Naive thymus-derived CD4-positive, alpha-beta T cell (primary cell): ENCODE measurements around the gene RGS8. TPM values are rescaled to one million over a fixed set of nuclear protein-coding genes. Genes with fewer than 3 reads are reported as not detected.

Source experiments
- ATAC-seq: fragments of 150-1000 bp; cut with Tn5 transposase; 2 replicates; pipeline ENCODE4 v1.10.0; 2021; ENCODE audit warnings: mild to moderate bottlenecking, moderate library complexity
- CTCF ChIA-PET: fragments of 350-600 bp; sonication (Branson Sonifier 250); formaldehyde crosslinking; loops from one replicate; lab custom pipeline; 2021; ENCODE audit warnings: antibody characterized with exemption; lab: Charles Lee
- POLR2A ChIA-PET: fragments of 350-600 bp; sonication (Branson Sonifier 250); formaldehyde crosslinking; loops from one replicate; lab custom pipeline; 2021; ENCODE audit warnings: antibody characterized with exemption, inconsistent platforms; lab: Charles Lee
- DNase-seq, 9 donors: peaks; one replicate each; pipeline versions ENCODE4 v3.0.0 to v3.0.0-alpha.2; 2020 to 2022; ENCODE audit warnings: mixed read lengths in 1 of 9
- H3K27ac ChIP-seq: one replicate; pipeline ENCODE4 v1.7.0; 2013; ENCODE audit warnings: mild to moderate bottlenecking, low read depth, low read length, moderate library complexity
- H3K27me3 ChIP-seq, 2 donors: one replicate each; pipeline ENCODE4 v1.7.0; 2013; ENCODE audit warnings: low read length in 2 of 2, mild to moderate bottlenecking in 2 of 2, moderate library complexity in 2 of 2; ENCODE audit not compliant: control insufficient read depth in 2 of 2, insufficient read depth in 2 of 2
- H3K36me3 ChIP-seq, 3 experiments: 1 replicate in 2 of 3; 2 replicates in 1 of 3; pipeline ENCODE4 v1.7.0; 2013; ENCODE audit warnings: low read length in 3 of 3, mild to moderate bottlenecking in 3 of 3, moderate library complexity in 1 of 3; ENCODE audit not compliant: insufficient read depth in 3 of 3, control insufficient read depth in 2 of 3
- H3K4me1 ChIP-seq, 2 donors: one replicate each; pipeline ENCODE4 v1.7.0; 2013; ENCODE audit warnings: low read length in 2 of 2, mild to moderate bottlenecking in 2 of 2, moderate library complexity in 1 of 2; ENCODE audit not compliant: control insufficient read depth in 2 of 2, insufficient read depth in 2 of 2
- H3K4me3 ChIP-seq: 2 replicates; pipeline ENCODE4 v1.7.0; 2013; ENCODE audit warnings: mild to moderate bottlenecking, low read length
- H3K9me3 ChIP-seq, 3 experiments: 1 replicate in 2 of 3; 2 replicates in 1 of 3; pipeline ENCODE4 v1.7.0; 2013; ENCODE audit warnings: low read length in 3 of 3; ENCODE audit not compliant: control insufficient read depth in 2 of 3
- H3K27ac Mint-ChIP-seq, 9 donors: one replicate each; pipeline ENCODE4 v1.8.0; 2020 to 2022; ENCODE audit warnings: mixed read lengths in 9 of 9, mild to moderate bottlenecking in 8 of 9, moderate library complexity in 5 of 9, inconsistent platforms in 2 of 9
- H3K27me3 Mint-ChIP-seq, 5 donors: one replicate each; pipeline ENCODE4 v1.8.0; 2021 to 2022; ENCODE audit warnings: mixed read lengths in 5 of 5, mild to moderate bottlenecking in 1 of 5
- H3K36me3 Mint-ChIP-seq, 5 donors: one replicate each; pipeline ENCODE4 v1.8.0; 2020 to 2022; ENCODE audit warnings: mixed read lengths in 5 of 5, mild to moderate bottlenecking in 3 of 5, inconsistent platforms in 1 of 5
- H3K4me1 Mint-ChIP-seq, 7 donors: one replicate each; pipeline ENCODE4 v1.8.0; 2020 to 2022; ENCODE audit warnings: mixed read lengths in 7 of 7, mild to moderate bottlenecking in 3 of 7, inconsistent platforms in 1 of 7
- H3K4me3 Mint-ChIP-seq, 10 donors: one replicate each; pipeline ENCODE4 v1.8.0; 2020 to 2022; ENCODE audit warnings: mild to moderate bottlenecking in 10 of 10, mixed read lengths in 10 of 10, moderate library complexity in 6 of 10, inconsistent platforms in 2 of 10
- H3K9me3 Mint-ChIP-seq, 11 donors: one replicate each; pipeline ENCODE4 v1.8.0; 2020 to 2022; ENCODE audit warnings: mixed read lengths in 11 of 11, mild to moderate bottlenecking in 4 of 11, inconsistent platforms in 1 of 11, moderate library complexity in 1 of 11
- intact Hi-C, 2 donors: fragments of 100-400 bp; cut with micrococcal nuclease; formaldehyde crosslinking; loops; one replicate each; pipeline ENCODE4 v1.15.1; 2023
- polyA plus RNA-seq, 2 donors: library from polyadenylated mRNA; unstranded; fragments of 300-500 nt; fragmentation: Illumina TruSeq; gene quantifications; one replicate each; pipeline ENCODE4 v1.2.3, GENCODE V29; 2021
- total RNA-seq, 6 experiments: library from RNA in 5 of 6; stranded (reverse) in 5 of 6; gene quantifications; 1 replicate in 5 of 6; 2 replicates in 1 of 6; pipeline ENCODE4 v1.2.3 and lab custom pipeline; 2021 to 2026

RGS8 gene
- total and polyA plus RNA-seq, 7 experiments from 2014 or later: not detected

DNA sequence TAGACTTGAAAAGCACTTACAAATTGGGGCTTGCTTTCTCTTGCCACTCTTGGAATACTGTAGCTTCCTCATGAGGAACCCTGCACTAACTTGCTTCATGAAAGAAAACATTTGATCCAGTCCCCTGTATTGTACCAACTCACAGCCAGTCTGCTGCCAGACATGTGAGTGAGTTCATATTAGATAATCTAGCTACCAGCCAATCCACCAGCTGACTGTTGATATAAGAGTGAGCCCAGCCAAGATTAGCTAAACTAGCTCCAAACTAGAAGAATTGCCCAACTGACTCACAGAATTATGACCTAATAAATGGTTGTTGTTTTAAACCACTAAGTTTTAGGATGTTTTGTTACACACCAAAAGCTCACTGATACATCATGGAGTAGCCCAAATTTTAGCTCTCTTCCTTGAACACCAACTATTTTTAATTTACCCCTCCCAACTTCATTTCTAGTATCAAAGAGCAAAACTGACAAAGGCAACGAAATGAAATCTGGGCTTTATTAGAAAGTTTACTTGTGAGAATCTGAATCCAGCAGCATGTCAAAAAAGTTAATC lies 6.6 kb upstream of the RGS8 start:
- Histone ChIP-seq H3K4me3 (no peak overlapping the region), H3K27ac (no peak overlapping the region), H3K27me3 (peaks cover 0 to 3% of the 10 kb centered on the region in 2 donors), H3K36me3 (no peaks in the 10 kb centered on the region), H3K9me3 (no peaks in the 10 kb centered on the region), H3K4me1 (no peaks in the 10 kb centered on the region)
- H3K27me3 Mint-ChIP-seq: peaks cover 0 to 9% (median 4%) of the 10 kb centered on the region in 5 donors
- peaks cover 0 to 23% (median 7%) of the 10 kb centered on the region in 11 donors for H3K9me3 Mint-ChIP-seq
- H3K4me1 Mint-ChIP-seq: peaks cover 0 to 4% (median 0%) of the 10 kb centered on the region in 7 donors
- H3K36me3 Mint-ChIP-seq: peaks cover 0 to 1% (median 0%) of the 10 kb centered on the region in 5 donors
- DNase-seq (no peak), ATAC-seq (no peak)
- H3K27ac Mint-ChIP-seq: no peak overlapping the region
- H3K4me3 Mint-ChIP-seq: no peak overlapping the region
- CTCF ChIA-PET: interaction anchor here (1.1 kb wide), 1 partner anchor 9 kb away, joined by 3 read pairs; no protein-coding TSS in a partner anchor
- intact Hi-C loops: no loop called here
- POLR2A ChIA-PET: no interaction called here

DNA sequence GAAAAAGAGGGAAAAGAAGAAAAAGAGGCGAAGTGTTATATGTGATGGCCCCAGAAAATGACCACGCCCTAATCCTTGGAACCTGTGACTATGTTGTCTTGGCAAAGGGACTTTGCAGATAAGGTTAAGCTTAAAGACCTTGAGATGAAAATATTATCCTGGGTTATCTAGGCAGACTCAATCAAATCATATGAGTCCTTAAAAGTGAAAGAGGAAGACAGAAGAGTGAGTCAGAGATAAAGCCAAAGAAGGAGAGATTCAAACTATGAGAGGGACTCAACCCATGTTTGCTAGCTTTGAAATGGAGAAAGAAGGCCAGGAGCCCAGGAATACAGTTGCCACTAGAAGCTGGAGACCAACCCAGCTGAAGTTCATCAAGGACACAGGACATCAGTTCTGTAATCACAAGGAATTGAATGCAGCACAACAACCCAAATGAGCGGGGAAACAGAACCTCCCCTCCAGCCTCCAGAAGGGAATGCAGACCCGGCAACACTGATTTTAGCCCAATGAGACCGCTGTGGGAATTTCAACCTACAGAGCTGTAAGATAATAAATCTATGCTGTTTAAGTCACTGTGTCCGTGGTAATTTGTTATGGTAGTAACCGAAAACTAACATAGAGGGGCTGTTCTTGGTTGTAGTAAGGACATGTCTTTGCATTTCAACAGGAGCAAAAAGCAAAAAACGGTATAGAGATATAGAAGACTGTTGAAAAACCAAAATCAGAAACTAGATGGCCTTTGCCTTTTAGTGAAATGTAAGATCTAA lies 4.2 kb upstream of the RGS8 start:
- Histone ChIP-seq H3K36me3 (no peaks in the 10 kb centered on the region), H3K27ac (no peak overlapping the region), H3K27me3 (peaks cover 0 to 3% of the 10 kb centered on the region in 2 donors), H3K4me1 (no peaks in the 10 kb centered on the region), H3K4me3 (no peak overlapping the region), H3K9me3 (no peaks in the 10 kb centered on the region)
- Mint-ChIP-seq H3K4me3 (no peak overlapping the region), H3K9me3 (peaks cover 0 to 23% (median 7%) of the 10 kb centered on the region in 11 donors), H3K36me3 (peaks cover 0 to 1% (median 0%) of the 10 kb centered on the region in 5 donors), H3K27ac (no peak overlapping the region), H3K4me1 (peaks cover 0 to 4% (median 0%) of the 10 kb centered on the region in 7 donors), H3K27me3 (peaks cover 0 to 9% (median 8%) of the 10 kb centered on the region in 5 donors)
- ChIA-PET POLR2A (no interaction called here), CTCF (no interaction called here)
- intact Hi-C loops: no loop called here
- no peak for ATAC-seq
- DNase-seq: no peak

GRCh38 chr1:182687361-182687760 lies 3.0 kb upstream of the RGS8 start:
- H3K4me1 ChIP-seq: no peaks in the 10 kb centered on the region
- H3K36me3 Mint-ChIP-seq: peaks cover 0 to 1% (median 0%) of the 10 kb centered on the region in 5 donors
- intact Hi-C loops: no loop called here
- no peaks in the 10 kb centered on the region for H3K9me3 ChIP-seq
- ChIA-PET CTCF (no interaction called here), POLR2A (no interaction called here)
- H3K27me3 Mint-ChIP-seq: peaks cover 0 to 18% (median 12%) of the 10 kb centered on the region in 5 donors
- H3K9me3 Mint-ChIP-seq: peaks cover 0 to 16% (median 0%) of the 10 kb centered on the region in 11 donors
- H3K27ac ChIP-seq: no peak overlapping the region
- no peaks in the 10 kb centered on the region for H3K36me3 ChIP-seq
- ATAC-seq: no peak
- no peak overlapping the region for H3K27ac Mint-ChIP-seq
- DNase-seq: no peak
- H3K4me1 Mint-ChIP-seq: peaks cover 0 to 4% (median 0%) of the 10 kb centered on the region in 7 donors
- no peak overlapping the region for H3K4me3 Mint-ChIP-seq
- H3K27me3 ChIP-seq: peaks cover 0 to 3% of the 10 kb centered on the region in 2 donors
- H3K4me3 ChIP-seq: no peak overlapping the region

DNA sequence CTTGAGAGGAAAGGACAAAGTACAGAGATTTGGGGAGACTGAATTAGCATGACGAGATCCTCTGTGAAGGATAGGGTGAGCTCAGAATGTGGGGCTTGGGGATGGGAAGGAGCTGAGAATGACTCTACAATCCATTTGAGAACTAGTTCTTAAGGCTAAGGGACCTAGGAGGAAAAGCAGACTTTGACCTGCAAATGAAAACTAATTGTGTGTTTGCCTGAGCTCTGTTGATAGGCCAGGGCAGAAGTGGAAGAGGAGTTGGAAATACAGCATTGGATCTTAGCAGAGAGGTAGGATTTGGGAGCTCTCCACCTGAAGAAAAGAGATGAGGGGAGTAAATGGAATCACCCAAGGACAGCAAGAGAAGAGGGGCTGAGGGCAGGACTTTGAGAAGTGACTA lies 2.1 kb upstream of the RGS8 start:
- H3K27me3 ChIP-seq: peaks cover 0 to 3% of the 10 kb centered on the region in 2 donors
- no peak overlapping the region for H3K27ac ChIP-seq
- no peak overlapping the region for H3K27ac Mint-ChIP-seq
- no peak overlapping the region for H3K4me3 Mint-ChIP-seq
- ATAC-seq (no peak), DNase-seq (no peak)
- intact Hi-C loops: no loop called here
- no peaks in the 10 kb centered on the region for H3K9me3 ChIP-seq
- peaks cover 0 to 1% (median 0%) of the 10 kb centered on the region in 5 donors for H3K36me3 Mint-ChIP-seq
- H3K4me3 ChIP-seq: no peak overlapping the region
- peaks cover 0 to 4% (median 0%) of the 10 kb centered on the region in 7 donors for H3K4me1 Mint-ChIP-seq
- H3K27me3 Mint-ChIP-seq: peaks cover 0 to 22% (median 12%) of the 10 kb centered on the region in 5 donors
- CTCF ChIA-PET: no interaction called here
- H3K9me3 Mint-ChIP-seq: peaks cover 0 to 8% (median 0%) of the 10 kb centered on the region in 11 donors
- H3K4me1 ChIP-seq: no peaks in the 10 kb centered on the region
- POLR2A ChIA-PET: no interaction called here
- H3K36me3 ChIP-seq: no peaks in the 10 kb centered on the region

DNA sequence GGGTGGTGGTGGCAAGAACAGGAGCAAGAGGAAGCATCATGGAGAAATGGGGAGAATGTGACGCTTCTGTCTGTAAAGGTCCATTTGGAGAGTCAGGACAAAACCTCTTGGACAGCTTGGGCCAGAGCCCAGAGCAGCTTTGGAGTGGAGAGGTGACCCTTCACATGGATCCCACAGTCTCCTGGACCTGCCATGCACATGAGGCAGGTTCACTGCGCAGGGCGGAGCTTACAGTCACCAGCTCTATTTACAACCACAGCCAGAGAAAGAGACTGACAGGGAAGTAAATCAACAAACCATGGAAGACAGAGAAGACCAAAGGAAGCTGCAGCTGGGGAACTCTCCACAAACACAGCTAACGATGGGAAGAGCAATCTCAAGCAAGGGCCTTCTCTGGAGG lies 828 bp upstream of the RGS8 start:
- peaks cover 0 to 12% (median 0%) of the 10 kb centered on the region in 7 donors for H3K4me1 Mint-ChIP-seq
- POLR2A ChIA-PET: no interaction called here

GRCh38 chr1:182682898-182683501 lies 1.4 kb downstream of the RGS8 start:
- ChIA-PET CTCF (no interaction called here), POLR2A (interaction anchor here (0.6 kb wide), 1 partner anchor 24 kb away, joined by 4 read pairs; no protein-coding TSS in a partner anchor)
- no peak for DNase-seq
- Mint-ChIP-seq H3K4me1 (peaks cover 0 to 11% (median 0%) of the 10 kb centered on the region in 7 donors), H3K27ac (no peak overlapping the region), H3K4me3 (no peak overlapping the region), H3K36me3 (no peaks in the 10 kb centered on the region), H3K9me3 (no peaks in the 10 kb centered on the region), H3K27me3 (peaks cover 0 to 17% (median 12%) of the 10 kb centered on the region in 5 donors)
- intact Hi-C loops: no loop called here
- H3K9me3 ChIP-seq: no peaks in the 10 kb centered on the region
- H3K4me1 ChIP-seq: no peaks in the 10 kb centered on the region
- no peak for ATAC-seq
- H3K27ac ChIP-seq: no peak overlapping the region
- H3K27me3 ChIP-seq: no peaks in the 10 kb centered on the region
- no peaks in the 10 kb centered on the region for H3K36me3 ChIP-seq
- H3K4me3 ChIP-seq: no peak overlapping the region

More for the DNA sequence above, 828 bp upstream of the RGS8 start:
- DNase-seq (no peak), ATAC-seq (no peak)
- Histone ChIP-seq H3K9me3 (no peaks in the 10 kb centered on the region), H3K27ac (no peak overlapping the region), H3K4me1 (no peaks in the 10 kb centered on the region), H3K4me3 (no peak overlapping the region), H3K27me3 (peaks cover 0 to 3% of the 10 kb centered on the region in 2 donors), H3K36me3 (no peaks in the 10 kb centered on the region)
- H3K9me3 Mint-ChIP-seq: peaks cover 0 to 2% (median 0%) of the 10 kb centered on the region in 11 donors
- intact Hi-C loops: no loop called here
- H3K36me3 Mint-ChIP-seq: peaks cover 0 to 1% (median 0%) of the 10 kb centered on the region in 5 donors
- peaks cover 0 to 22% (median 12%) of the 10 kb centered on the region in 5 donors for H3K27me3 Mint-ChIP-seq
- no peak overlapping the region for H3K27ac Mint-ChIP-seq
- CTCF ChIA-PET: no interaction called here
- no peak overlapping the region for H3K4me3 Mint-ChIP-seq
